Measurements from ENCODE around the gene ACAT2.

Gene ACAT2

DNA sequence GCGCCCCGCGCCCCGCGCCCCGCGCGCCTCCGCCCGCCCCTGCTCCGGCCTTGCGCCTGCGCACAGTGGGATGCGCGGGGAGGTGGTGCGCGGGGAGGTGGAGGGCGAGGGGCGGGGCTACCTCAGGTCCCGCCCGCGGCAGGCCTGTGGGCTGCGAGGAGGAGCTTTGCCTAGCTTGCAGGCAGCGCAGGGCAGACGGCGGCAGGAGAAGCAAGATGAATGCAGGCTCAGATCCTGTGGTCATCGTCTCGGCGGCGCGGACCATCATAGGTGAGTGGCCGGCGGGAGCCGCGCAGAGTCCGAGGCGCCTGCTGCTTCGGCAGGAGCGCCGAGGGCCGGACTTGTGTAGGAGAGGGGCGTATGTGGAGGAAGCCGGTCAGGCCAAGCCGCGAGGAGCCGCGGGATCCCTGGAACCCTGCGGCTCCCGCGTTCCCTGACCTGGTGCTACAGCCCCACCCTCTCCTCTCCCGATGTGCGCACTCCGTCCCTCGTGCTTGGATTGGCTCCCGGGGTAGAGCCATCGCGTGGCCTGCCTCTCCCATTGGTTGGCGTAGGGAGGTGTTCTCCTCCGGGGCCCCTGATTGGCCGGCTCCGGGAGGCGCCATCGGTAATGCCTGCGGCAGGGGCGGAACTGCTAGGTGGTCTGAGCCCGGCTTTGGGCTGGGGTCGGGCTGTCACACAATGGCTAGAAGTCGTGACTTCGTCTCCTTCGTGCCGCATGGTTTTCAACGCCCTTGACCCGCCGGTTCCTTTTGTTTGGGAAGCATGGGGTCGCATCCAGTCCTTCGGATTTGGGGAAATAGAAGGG, at the start of gene ACAT2 (continued):
- TF ChIP-seq ZNF274 (IDR thresholded peaks at IDR 0.05; ENCODE audit: low read length), result no peak
- no peak for TF ChIP-seq ZNF274 (tag by site-specific recombination; IDR thresholded peaks at IDR 0.05; ENCODE audit: borderline replicate concordance)
- TF ChIP-seq ZNF121 (tag by site-specific recombination; IDR thresholded peaks at IDR 0.05), result no peak
- TF ChIP-seq EGR2 (tag by site-specific recombination; IDR thresholded peaks at IDR 0.05; ENCODE audit: low read depth), result peak; percentile 41; the same call in 1 of the 2 replicates
- TF ChIP-seq ZFP3 (tag by site-specific recombination; IDR thresholded peaks at IDR 0.05; ENCODE audit: low read depth), result no peak
- peak; percentile 82; the same call in 1 of the 2 replicates for TF ChIP-seq ZSCAN23 (tag by site-specific recombination; IDR thresholded peaks at IDR 0.05)
- no peak for TF ChIP-seq ZNF580 (tag by site-specific recombination; IDR thresholded peaks at IDR 0.05)
- TF ChIP-seq, protein P1, sequence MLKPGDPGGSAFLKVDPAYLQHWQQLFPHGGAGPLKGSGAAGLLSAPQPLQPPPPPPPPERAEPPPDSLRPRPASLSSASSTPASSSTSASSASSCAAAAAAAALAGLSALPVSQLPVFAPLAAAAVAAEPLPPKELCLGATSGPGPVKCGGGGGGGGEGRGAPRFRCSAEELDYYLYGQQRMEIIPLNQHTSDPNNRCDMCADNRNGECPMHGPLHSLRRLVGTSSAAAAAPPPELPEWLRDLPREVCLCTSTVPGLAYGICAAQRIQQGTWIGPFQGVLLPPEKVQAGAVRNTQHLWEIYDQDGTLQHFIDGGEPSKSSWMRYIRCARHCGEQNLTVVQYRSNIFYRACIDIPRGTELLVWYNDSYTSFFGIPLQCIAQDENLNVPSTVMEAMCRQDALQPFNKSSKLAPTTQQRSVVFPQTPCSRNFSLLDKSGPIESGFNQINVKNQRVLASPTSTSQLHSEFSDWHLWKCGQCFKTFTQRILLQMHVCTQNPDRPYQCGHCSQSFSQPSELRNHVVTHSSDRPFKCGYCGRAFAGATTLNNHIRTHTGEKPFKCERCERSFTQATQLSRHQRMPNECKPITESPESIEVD (tag by site-specific recombination; IDR thresholded peaks at IDR 0.05), result no peak
- no peak for TF ChIP-seq ZBTB49 (tag by site-specific recombination; IDR thresholded peaks at IDR 0.05; ENCODE audit: low read depth)
- peak; percentile 87 for TF ChIP-seq ZNF10 (tag by site-specific recombination; IDR thresholded peaks at IDR 0.05)
- TF ChIP-seq ZNF785 (tag by site-specific recombination; IDR thresholded peaks at IDR 0.05), result no peak
- TF ChIP-seq ZNF585B (tag by site-specific recombination; IDR thresholded peaks at IDR 0.05), result no peak
- TF ChIP-seq, protein P2, sequence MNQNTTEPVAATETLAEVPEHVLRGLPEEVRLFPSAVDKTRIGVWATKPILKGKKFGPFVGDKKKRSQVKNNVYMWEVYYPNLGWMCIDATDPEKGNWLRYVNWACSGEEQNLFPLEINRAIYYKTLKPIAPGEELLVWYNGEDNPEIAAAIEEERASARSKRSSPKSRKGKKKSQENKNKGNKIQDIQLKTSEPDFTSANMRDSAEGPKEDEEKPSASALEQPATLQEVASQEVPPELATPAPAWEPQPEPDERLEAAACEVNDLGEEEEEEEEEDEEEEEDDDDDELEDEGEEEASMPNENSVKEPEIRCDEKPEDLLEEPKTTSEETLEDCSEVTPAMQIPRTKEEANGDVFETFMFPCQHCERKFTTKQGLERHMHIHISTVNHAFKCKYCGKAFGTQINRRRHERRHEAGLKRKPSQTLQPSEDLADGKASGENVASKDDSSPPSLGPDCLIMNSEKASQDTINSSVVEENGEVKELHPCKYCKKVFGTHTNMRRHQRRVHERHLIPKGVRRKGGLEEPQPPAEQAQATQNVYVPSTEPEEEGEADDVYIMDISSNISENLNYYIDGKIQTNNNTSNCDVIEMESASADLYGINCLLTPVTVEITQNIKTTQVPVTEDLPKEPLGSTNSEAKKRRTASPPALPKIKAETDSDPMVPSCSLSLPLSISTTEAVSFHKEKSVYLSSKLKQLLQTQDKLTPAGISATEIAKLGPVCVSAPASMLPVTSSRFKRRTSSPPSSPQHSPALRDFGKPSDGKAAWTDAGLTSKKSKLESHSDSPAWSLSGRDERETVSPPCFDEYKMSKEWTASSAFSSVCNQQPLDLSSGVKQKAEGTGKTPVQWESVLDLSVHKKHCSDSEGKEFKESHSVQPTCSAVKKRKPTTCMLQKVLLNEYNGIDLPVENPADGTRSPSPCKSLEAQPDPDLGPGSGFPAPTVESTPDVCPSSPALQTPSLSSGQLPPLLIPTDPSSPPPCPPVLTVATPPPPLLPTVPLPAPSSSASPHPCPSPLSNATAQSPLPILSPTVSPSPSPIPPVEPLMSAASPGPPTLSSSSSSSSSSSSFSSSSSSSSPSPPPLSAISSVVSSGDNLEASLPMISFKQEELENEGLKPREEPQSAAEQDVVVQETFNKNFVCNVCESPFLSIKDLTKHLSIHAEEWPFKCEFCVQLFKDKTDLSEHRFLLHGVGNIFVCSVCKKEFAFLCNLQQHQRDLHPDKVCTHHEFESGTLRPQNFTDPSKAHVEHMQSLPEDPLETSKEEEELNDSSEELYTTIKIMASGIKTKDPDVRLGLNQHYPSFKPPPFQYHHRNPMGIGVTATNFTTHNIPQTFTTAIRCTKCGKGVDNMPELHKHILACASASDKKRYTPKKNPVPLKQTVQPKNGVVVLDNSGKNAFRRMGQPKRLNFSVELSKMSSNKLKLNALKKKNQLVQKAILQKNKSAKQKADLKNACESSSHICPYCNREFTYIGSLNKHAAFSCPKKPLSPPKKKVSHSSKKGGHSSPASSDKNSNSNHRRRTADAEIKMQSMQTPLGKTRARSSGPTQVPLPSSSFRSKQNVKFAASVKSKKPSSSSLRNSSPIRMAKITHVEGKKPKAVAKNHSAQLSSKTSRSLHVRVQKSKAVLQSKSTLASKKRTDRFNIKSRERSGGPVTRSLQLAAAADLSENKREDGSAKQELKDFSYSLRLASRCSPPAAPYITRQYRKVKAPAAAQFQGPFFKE (tag by site-specific recombination; IDR thresholded peaks at IDR 0.05; ENCODE audit: borderline replicate concordance), result no peak
- TF ChIP-seq ZNF555 (tag by site-specific recombination; conservative IDR thresholded peaks at IDR 0.05), result no peak
- no peak for TF ChIP-seq ZBTB7A (tag by site-specific recombination; IDR thresholded peaks at IDR 0.05; ENCODE audit: low read depth)
- TF ChIP-seq, protein P3, sequence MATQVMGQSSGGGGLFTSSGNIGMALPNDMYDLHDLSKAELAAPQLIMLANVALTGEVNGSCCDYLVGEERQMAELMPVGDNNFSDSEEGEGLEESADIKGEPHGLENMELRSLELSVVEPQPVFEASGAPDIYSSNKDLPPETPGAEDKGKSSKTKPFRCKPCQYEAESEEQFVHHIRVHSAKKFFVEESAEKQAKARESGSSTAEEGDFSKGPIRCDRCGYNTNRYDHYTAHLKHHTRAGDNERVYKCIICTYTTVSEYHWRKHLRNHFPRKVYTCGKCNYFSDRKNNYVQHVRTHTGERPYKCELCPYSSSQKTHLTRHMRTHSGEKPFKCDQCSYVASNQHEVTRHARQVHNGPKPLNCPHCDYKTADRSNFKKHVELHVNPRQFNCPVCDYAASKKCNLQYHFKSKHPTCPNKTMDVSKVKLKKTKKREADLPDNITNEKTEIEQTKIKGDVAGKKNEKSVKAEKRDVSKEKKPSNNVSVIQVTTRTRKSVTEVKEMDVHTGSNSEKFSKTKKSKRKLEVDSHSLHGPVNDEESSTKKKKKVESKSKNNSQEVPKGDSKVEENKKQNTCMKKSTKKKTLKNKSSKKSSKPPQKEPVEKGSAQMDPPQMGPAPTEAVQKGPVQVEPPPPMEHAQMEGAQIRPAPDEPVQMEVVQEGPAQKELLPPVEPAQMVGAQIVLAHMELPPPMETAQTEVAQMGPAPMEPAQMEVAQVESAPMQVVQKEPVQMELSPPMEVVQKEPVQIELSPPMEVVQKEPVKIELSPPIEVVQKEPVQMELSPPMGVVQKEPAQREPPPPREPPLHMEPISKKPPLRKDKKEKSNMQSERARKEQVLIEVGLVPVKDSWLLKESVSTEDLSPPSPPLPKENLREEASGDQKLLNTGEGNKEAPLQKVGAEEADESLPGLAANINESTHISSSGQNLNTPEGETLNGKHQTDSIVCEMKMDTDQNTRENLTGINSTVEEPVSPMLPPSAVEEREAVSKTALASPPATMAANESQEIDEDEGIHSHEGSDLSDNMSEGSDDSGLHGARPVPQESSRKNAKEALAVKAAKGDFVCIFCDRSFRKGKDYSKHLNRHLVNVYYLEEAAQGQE (tag by site-specific recombination; IDR thresholded peaks at IDR 0.05), result no peak; the same call in 1 of the 2 replicates
- no peak for TF ChIP-seq ZNF302 (tag by site-specific recombination; IDR thresholded peaks at IDR 0.05; ENCODE audit: low read depth)
- TF ChIP-seq, protein P4, sequence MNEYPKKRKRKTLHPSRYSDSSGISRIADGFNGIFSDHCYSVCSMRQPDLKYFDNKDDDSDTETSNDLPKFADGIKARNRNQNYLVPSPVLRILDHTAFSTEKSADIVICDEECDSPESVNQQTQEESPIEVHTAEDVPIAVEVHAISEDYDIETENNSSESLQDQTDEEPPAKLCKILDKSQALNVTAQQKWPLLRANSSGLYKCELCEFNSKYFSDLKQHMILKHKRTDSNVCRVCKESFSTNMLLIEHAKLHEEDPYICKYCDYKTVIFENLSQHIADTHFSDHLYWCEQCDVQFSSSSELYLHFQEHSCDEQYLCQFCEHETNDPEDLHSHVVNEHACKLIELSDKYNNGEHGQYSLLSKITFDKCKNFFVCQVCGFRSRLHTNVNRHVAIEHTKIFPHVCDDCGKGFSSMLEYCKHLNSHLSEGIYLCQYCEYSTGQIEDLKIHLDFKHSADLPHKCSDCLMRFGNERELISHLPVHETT (tag by site-specific recombination; IDR thresholded peaks at IDR 0.05), result peak; percentile 65
- peak; percentile 30; the same call in 1 of the 2 replicates for TF ChIP-seq ZNF610 (tag by site-specific recombination; IDR thresholded peaks at IDR 0.05; ENCODE audit: borderline replicate concordance)
- peak; percentile 97 for TF ChIP-seq SP2 (tag by site-specific recombination; IDR thresholded peaks at IDR 0.05)
